Mesothelial cell of epicardium (in vitro differentiated cells): ENCODE results near the gene SYCP2L. TPM values are rescaled to one million over a fixed set of nuclear protein-coding genes. Genes with fewer than 3 reads are reported as not detected.

Source experiments
- DNase-seq, 2 experiments: peaks; one replicate each; pipeline ENCODE4 v3.0.0; 2021; ENCODE audit warnings: low spot score in 2 of 2; ENCODE audit not compliant: unreplicated experiment in 2 of 2
- H3K27ac Mint-ChIP-seq: 2 replicates; pipeline ENCODE4 v1.8.0; 2021; ENCODE audit warnings: mixed read lengths
- H3K27me3 Mint-ChIP-seq: 2 replicates; pipeline ENCODE4 v1.8.0; 2021; ENCODE audit warnings: low read depth, mixed read lengths
- H3K36me3 Mint-ChIP-seq: 2 replicates; pipeline ENCODE4 v1.8.0; 2021; ENCODE audit warnings: mixed read lengths
- H3K4me1 Mint-ChIP-seq: 2 replicates; pipeline ENCODE4 v1.8.0; 2021; ENCODE audit warnings: mixed read lengths
- H3K4me3 Mint-ChIP-seq: 2 replicates; pipeline ENCODE4 v1.8.0; 2021; ENCODE audit warnings: mild to moderate bottlenecking, moderate library complexity, mixed read lengths
- H3K9me3 Mint-ChIP-seq: 2 replicates; pipeline ENCODE4 v1.8.0; 2021; ENCODE audit warnings: mixed read lengths
- total RNA-seq: library from RNA; stranded (reverse); gene quantifications from 3 replicates; pipeline ENCODE4 v1.2.1, GENCODE V29; 2021
- TF ChIP-seq, protein P1 (sequence below): fragments of 200-600 bp; sonication (generic); IDR thresholded peaks from one replicate; pipeline ENCODE4 v1.5.0; 2021; ENCODE audit warnings: antibody characterized with exemption; ENCODE audit not compliant: unreplicated experiment

The SYCP2L gene
- total RNA-seq, 1 donor from 2014 or later = 20.1 TPM

GRCh38 chr6:11017090-11017489 is 130.2 kb downstream of the SYCP2L start:
- no peak for DNase-seq
- peaks cover 11% of the 10 kb centered on the region for H3K4me1 Mint-ChIP-seq
- TF ChIP-seq, protein P1, sequence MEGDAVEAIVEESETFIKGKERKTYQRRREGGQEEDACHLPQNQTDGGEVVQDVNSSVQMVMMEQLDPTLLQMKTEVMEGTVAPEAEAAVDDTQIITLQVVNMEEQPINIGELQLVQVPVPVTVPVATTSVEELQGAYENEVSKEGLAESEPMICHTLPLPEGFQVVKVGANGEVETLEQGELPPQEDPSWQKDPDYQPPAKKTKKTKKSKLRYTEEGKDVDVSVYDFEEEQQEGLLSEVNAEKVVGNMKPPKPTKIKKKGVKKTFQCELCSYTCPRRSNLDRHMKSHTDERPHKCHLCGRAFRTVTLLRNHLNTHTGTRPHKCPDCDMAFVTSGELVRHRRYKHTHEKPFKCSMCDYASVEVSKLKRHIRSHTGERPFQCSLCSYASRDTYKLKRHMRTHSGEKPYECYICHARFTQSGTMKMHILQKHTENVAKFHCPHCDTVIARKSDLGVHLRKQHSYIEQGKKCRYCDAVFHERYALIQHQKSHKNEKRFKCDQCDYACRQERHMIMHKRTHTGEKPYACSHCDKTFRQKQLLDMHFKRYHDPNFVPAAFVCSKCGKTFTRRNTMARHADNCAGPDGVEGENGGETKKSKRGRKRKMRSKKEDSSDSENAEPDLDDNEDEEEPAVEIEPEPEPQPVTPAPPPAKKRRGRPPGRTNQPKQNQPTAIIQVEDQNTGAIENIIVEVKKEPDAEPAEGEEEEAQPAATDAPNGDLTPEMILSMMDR = no peak
- no peak overlapping the region for H3K27ac Mint-ChIP-seq
- no peaks in the 10 kb centered on the region for H3K9me3 Mint-ChIP-seq
- no peaks in the 10 kb centered on the region for H3K27me3 Mint-ChIP-seq
- no peak overlapping the region for H3K4me3 Mint-ChIP-seq
- no peaks in the 10 kb centered on the region for H3K36me3 Mint-ChIP-seq

GRCh38 chr6:11018225-11018624 is 131.4 kb downstream of the SYCP2L start:
- TF ChIP-seq, protein P1 = no peak
- Mint-ChIP-seq H3K4me1 (peaks cover 5% of the 10 kb centered on the region), H3K27ac (no peak overlapping the region), H3K9me3 (no peaks in the 10 kb centered on the region), H3K36me3 (no peaks in the 10 kb centered on the region), H3K27me3 (no peaks in the 10 kb centered on the region), H3K4me3 (no peak overlapping the region)
- DNase-seq = no peak

GRCh38 chr6:11021003-11021402 is 134.2 kb downstream of the SYCP2L start:
- no peaks in the 10 kb centered on the region for H3K27me3 Mint-ChIP-seq
- DNase-seq = no peak
- TF ChIP-seq, protein P1 = no peak
- H3K9me3 Mint-ChIP-seq = no peaks in the 10 kb centered on the region
- no peak overlapping the region for H3K27ac Mint-ChIP-seq
- no peak overlapping the region for H3K4me3 Mint-ChIP-seq
- no peaks in the 10 kb centered on the region for H3K36me3 Mint-ChIP-seq
- H3K4me1 Mint-ChIP-seq = peaks cover 8% of the 10 kb centered on the region

- H3K4me3 Mint-ChIP-seq = no peak overlapping the region
- TF ChIP-seq, protein P1 = no peak
- no peak for DNase-seq
- H3K9me3 Mint-ChIP-seq = no peaks in the 10 kb centered on the region
- no peaks in the 10 kb centered on the region for H3K27me3 Mint-ChIP-seq
- no peak overlapping the region for H3K27ac Mint-ChIP-seq
- H3K4me1 Mint-ChIP-seq = peaks cover 14% of the 10 kb centered on the region
- no peaks in the 10 kb centered on the region for H3K36me3 Mint-ChIP-seq
Observed at GRCh38 chr6:11021714-11022113, 134.9 kb downstream of the SYCP2L start.

GRCh38 chr6:11023032-11023431 is 136.2 kb downstream of the SYCP2L start:
- peaks cover 20% of the 10 kb centered on the region for H3K4me1 Mint-ChIP-seq
- no peak overlapping the region for H3K4me3 Mint-ChIP-seq
- no peaks in the 10 kb centered on the region for H3K27me3 Mint-ChIP-seq
- TF ChIP-seq, protein P1 = no peak
- no peaks in the 10 kb centered on the region for H3K9me3 Mint-ChIP-seq
- H3K36me3 Mint-ChIP-seq = no peaks in the 10 kb centered on the region
- H3K27ac Mint-ChIP-seq = no peak overlapping the region
- no peak for DNase-seq

Other genes with a start within 250 kb of the SYCP2L start
- 3.1 to 4.6 TPM (median 3.8 TPM) in 3 replicates for gene C6orf52, start 192.4 kb upstream of the SYCP2L start, total RNA-seq
- gene PAK1IP1, start 192.1 kb upstream of the SYCP2L start, total RNA-seq = 14.7 to 16.8 TPM (median 15.5 TPM) in 3 replicates
- 74.4 to 78.9 TPM (median 75.7 TPM) in 3 replicates for gene TMEM14C, start 164.0 kb upstream of the SYCP2L start, total RNA-seq
- gene TMEM14B, start 139.2 kb upstream of the SYCP2L start, total RNA-seq = 56.1 to 58.5 TPM (median 57.3 TPM) in 3 replicates
- 0.14 to 0.25 TPM (median 0.24 TPM) in 3 replicates for gene MAK, start 48.5 kb upstream of the SYCP2L start, total RNA-seq
- gene GCM2, start 5.0 kb upstream of the SYCP2L start, total RNA-seq = not detected in 3 replicates
- gene ELOVL2, start 157.3 kb downstream of the SYCP2L start, total RNA-seq = 1.6 to 1.8 TPM (median 1.6 TPM) in 3 replicates
- 16.9 to 18.9 TPM (median 18.0 TPM) in 3 replicates for gene SMIM13, start 206.8 kb downstream of the SYCP2L start, total RNA-seq
- gene ERVFRD-1, start 224.7 kb downstream of the SYCP2L start, total RNA-seq = 0.20 to 0.25 TPM (median 0.23 TPM) in 3 replicates